WTC11 (cell line): ENCODE measurements around the gene GPA33.

Experiments
- ATF1 ChIP-seq: sonication (generic); formaldehyde crosslinking; IDR thresholded peaks from 2 replicates; pipeline ENCODE4 v1.8.1; 2023; ENCODE audit warnings: mild to moderate bottlenecking, moderate library complexity, missing genetic modification reagents
- ATF2 ChIP-seq: sonication (generic); formaldehyde crosslinking; IDR thresholded peaks from 2 replicates; pipeline ENCODE4 v1.8.1; 2022; ENCODE audit warnings: low read depth, missing genetic modification reagents, borderline replicate concordance
- ATF3 ChIP-seq: sonication (generic); formaldehyde crosslinking; conservative IDR thresholded peaks from 2 replicates; pipeline ENCODE4 v1.8.1; 2022; ENCODE audit warnings: mild to moderate bottlenecking, missing genetic modification reagents
- CTCF ChIP-seq: fragments of 200-600 bp; IDR thresholded peaks from 2 replicates; pipeline ENCODE4 v1.8.0; 2022; ENCODE audit warnings: antibody characterized with exemption
- KAT7 ChIP-seq: sonication (generic); formaldehyde crosslinking; IDR thresholded peaks from 2 replicates; pipeline ENCODE4 v1.8.1; 2023; ENCODE audit warnings: missing genetic modification reagents, mild to moderate bottlenecking, borderline replicate concordance
- MAX ChIP-seq: sonication (generic); formaldehyde crosslinking; IDR thresholded peaks from 2 replicates; pipeline ENCODE4 v1.8.0; 2022; ENCODE audit warnings: mild to moderate bottlenecking, missing genetic modification reagents
- MLX ChIP-seq: sonication (generic); formaldehyde crosslinking; IDR thresholded peaks from 2 replicates; pipeline ENCODE4 v1.8.1; 2023; ENCODE audit warnings: mild to moderate bottlenecking, missing genetic modification reagents, moderate library complexity
- NFE2L1 ChIP-seq: sonication (generic); formaldehyde crosslinking; IDR thresholded peaks from 2 replicates; pipeline ENCODE4 v1.8.1; 2023; ENCODE audit warnings: missing genetic modification reagents
- PRDM15 ChIP-seq: sonication (generic); formaldehyde crosslinking; IDR thresholded peaks from 2 replicates; pipeline ENCODE4 v1.8.0; 2022; ENCODE audit warnings: missing genetic modification reagents
- TCF7 ChIP-seq: sonication (generic); formaldehyde crosslinking; IDR thresholded peaks from 2 replicates; pipeline ENCODE4 v1.8.0; 2022; ENCODE audit warnings: mild to moderate bottlenecking, low read depth, missing genetic modification reagents, moderate library complexity
- USF2 ChIP-seq: sonication (generic); formaldehyde crosslinking; IDR thresholded peaks from 2 replicates; pipeline ENCODE4 v1.8.1; 2023; ENCODE audit warnings: mild to moderate bottlenecking, missing genetic modification reagents, moderate library complexity
- ZNF396 ChIP-seq: fragments of 250-450 bp; sonication (Bioruptor Pico); IDR thresholded peaks from 2 replicates; pipeline ENCODE4 v1.8.0; 2021; ENCODE audit warnings: mild to moderate bottlenecking, moderate library complexity, borderline replicate concordance
- ZNF423 ChIP-seq: fragments of 250-450 bp; sonication (Bioruptor Pico); IDR thresholded peaks from 2 replicates; pipeline ENCODE4 v2.1.2; 2022; ENCODE audit warnings: mild to moderate bottlenecking, moderate library complexity

GRCh38 chr1:167117225-167117624, 27.0 kb upstream of the GPA33 start:
- no peak for TF ChIP-seq CTCF
- TF ChIP-seq KAT7, result no peak
- TF ChIP-seq MAX (CRISPR knock-in tag), result no peak
- no peak for TF ChIP-seq USF2 (CRISPR knock-in tag)
- no peak for TF ChIP-seq ATF2 (CRISPR knock-in tag)
- TF ChIP-seq ATF3 (CRISPR knock-in tag), result no peak
- TF ChIP-seq ZNF423 (CRISPR knock-in tag), result no peak
- TF ChIP-seq PRDM15 (CRISPR knock-in tag), result no peak
- TF ChIP-seq ZNF396 (CRISPR knock-in tag), result no peak
- TF ChIP-seq MLX (CRISPR knock-in tag), result no peak
- TF ChIP-seq TCF7 (CRISPR knock-in tag), result no peak
- no peak for TF ChIP-seq NFE2L1 (CRISPR knock-in tag)
- no peak for TF ChIP-seq ATF1 (CRISPR knock-in tag)
